HG02885 (cell line): ENCODE measurements around the gene APOB.

ENCODE experiments used
- ATAC-seq: cut with Tn5 transposase; IDR thresholded peaks from one replicate; pipeline ENCODE4 v1.9.1; 2021; ENCODE audit warnings: mild to moderate bottlenecking; ENCODE audit not compliant: unreplicated experiment, poor library complexity

APOB gene

DNA sequence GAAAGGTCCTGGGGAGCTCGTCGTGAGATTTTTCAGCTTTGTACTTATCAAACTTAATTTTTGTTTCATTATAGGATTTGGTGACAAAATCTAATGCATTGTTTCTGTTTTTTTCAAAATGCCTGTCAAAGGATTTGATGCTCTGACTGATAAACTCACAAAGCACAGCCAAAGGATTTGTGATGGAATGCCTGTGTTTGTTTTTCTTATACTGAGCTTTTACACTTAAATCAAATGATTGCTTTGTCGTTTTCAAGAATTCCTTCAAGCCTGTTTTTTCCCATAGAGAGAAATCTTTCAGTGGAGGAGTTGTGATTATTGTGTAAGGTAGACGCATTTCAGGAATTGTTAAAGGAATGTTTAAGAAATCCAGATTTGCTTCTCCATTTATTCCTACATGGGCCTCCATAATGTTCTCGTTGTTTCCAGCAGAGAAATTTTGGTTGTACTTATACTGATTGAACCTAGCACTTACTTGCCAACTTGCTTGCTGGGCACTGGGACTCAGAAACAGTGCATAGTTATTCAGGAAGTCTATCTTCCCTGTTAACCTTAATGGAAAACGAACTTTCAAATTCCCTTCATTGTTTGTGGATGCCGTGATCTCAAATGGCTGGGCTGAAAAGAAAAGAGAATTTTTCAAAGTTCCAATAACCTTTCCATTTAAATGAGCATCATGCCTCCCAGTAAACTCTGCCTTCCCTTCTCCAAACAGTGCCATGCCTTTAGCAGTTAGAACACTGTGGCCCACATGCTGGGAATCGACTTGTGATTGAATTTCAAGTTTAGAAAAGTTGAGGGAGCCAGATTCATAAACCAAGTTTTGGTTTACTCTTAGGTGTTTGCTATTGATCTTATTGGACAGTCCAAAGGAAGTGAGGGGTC, 36.5 kb downstream of the APOB start:
- no peak for ATAC-seq

DNA sequence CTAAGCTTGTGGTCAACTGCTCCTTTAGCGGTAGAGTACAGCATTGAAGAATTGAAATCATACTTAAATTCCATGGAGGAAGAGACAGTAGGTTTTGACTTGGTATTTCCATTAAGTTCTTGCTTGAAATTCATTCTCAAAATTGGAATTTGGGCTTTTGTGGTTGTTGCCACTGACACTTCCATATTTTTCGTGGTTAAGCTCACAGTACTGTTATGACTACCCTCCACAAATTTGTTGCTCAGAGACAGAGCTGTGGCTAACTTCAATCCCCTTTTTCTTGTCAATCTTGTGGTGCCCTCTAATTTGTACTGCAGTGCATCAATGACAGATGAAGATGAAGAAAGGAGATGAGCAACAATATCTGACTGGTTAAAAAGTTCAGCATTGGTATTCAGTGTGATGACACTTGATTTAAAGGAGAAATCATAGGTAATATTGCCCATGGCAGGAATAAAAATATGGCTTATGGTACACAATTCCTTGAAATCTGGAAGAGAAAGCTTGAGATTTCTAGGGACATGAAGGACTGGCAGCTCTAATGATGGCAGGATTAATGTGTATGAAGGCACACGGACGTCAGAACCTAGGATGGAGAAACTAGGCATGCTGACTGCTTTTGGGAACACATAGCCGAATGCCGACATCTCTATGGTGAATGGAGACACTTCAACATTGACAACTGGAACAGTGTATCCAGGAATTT, 37.3 kb downstream of the APOB start:
- no peak for ATAC-seq

DNA sequence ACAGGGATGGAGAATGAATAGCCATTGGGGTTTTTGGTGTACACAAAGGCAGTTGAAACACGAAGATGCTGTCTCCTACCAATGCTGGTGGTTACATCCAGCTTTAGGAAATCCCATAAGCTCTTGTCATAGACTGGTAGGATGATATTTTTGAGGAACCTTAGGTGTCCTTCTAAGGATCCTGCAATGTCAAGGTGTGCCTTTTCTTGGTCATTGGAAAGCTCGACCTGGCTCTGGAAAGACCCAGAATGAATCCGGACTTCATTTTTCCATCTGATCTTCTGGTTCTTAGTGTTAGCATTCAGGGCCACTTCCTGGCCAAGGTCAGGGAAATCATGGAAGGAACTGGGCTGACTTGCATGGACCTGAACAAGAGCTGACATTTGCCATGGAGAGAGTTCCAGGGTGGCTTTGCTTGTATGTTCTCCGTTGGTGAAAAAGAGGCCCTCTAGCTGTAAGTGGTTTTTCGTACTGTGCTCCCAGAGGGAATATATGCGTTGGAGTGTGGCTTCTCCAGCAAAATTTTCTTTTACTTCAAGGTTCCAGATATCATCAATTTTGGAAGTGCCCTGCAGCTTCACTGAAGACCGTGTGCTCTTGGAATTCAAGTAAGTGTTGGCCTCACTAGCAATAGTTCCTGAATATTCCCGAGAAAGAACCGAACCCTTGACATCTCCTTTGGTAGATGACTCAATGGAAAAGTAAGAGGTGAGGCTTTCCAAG, 38.0 kb downstream of the APOB start:
- ATAC-seq = no peak

DNA sequence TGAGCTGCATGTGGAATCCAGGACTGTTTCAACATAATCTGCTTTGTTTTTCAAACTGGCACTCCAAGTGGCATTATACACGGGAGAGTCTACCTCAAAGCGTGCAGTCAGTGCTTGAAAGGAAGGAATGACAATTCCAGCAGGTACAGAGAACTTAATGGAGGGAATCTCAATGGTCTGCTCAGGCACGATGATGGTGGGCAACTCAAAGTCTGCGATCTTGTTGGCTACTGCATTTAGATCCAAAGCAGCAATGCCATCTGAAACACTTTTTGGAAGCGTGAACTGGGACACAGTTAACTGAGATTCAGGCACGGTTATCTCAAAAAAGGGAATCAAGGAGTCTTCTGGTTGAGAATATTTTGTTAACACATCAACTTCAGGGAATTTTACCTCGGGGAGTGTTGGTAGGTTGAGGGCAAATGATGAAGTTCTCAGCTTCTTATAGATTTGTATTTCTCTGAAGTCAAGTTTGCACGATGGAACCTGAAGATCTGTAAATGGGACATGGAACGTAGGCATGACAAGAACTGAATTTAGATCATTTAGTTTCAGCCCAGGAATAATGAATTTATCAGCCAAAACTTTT, 38.7 kb downstream of the APOB start:
- no peak for ATAC-seq

DNA sequence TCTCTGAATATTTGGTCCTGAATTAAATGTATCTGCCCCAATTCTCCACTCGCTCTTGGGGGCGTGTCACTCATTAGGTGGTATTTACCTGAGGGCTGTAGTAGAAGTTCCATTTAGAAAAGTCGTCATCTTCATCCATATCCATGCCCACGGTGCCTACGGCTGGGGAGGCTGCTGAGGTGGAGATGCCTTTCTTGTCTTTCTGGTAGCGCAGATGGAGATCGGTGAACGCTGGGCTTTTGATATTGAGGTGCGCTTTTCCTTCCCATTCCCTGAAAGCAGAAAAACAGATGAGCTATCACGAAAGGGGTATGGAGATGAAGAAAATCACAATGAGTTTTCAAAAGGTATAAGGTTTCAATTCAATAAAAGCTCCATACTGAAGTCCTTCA, 39.7 kb downstream of the APOB start:
- ATAC-seq = no peak

DNA sequence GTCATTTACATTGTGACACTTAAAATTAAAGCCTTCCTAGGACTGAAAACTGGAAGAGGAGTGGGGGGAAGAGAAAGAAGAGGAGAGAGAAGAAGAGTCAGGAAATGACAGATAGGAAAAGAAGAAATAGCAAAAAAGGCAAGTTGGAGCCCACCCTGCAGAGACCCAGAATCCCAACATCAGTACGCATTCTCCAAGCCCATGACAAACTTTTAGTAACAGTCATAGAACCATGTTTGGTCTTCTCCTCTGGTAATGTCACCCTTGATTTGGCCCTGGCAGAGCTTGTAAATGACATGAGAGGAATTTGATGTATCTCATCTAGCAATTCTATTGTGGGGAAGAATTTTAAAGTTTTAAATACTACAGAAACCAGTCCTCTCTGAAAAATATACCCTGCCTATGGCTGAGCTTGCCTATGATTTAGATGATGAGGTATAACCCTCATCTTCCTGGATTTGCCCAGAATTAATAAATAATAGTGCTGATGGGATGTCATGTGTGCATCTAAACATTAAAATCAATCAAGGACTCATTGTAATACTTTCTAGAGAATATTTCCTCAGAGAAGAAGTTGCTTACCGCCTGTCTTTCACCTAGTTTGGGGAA, 40.2 kb downstream of the APOB start:
- ATAC-seq = no peak

DNA sequence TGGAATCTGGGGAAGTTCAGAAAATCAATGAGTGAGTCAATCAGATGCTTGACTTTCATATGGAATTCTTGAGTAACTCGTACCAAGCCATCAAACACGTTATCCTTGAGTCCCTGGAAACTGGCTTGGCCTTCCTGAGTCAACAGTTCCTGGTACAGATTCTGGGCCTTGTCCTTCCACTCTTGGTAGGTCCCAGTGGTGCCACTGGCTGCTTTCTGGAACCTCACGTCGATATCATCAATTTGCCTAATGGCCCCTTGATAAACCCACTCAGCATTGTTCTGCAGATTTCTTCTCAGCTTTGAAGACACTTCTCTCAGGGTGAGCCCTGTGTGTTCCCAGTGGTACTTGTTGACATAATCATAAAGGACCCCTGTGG, 41.1 kb downstream of the APOB start:
- ATAC-seq = no peak

DNA sequence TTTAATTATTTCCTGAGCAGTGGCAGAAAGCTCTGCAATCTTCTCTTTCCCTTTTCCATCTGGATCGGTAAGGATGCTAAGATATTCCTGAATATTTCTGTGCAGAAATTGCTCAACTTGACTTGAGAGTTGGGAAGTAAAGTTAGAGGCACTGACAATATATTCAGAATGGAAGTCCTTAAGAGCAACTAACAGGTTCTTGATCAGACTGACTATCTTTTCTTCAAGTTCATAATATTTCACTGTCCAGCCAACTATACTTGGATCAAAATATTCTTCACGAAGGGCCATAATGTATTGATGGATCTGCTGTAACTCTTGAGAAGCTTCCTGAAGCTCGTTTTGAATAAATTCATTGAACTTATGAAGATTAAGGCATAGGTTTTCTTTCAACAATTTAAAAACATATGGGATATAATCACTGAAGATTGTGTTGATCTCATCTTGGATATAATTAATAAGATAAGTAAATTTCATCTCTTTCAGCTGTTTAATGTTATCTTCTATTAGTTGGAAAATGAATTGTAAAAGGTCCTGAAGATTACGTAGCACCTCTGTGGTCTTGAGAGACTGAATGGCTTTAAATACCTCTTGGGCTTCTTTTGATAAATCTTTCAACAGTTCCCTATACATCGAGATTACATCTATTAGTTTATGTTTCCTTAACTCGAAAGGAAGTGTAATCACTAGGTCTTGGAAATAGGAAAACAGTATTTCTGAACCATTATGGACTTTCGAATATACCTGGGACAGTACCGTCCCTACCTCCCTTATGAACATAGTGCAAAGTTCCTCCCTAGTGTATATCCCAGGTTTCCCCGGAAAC, 41.7 kb downstream of the APOB start:
- no peak for ATAC-seq

DNA sequence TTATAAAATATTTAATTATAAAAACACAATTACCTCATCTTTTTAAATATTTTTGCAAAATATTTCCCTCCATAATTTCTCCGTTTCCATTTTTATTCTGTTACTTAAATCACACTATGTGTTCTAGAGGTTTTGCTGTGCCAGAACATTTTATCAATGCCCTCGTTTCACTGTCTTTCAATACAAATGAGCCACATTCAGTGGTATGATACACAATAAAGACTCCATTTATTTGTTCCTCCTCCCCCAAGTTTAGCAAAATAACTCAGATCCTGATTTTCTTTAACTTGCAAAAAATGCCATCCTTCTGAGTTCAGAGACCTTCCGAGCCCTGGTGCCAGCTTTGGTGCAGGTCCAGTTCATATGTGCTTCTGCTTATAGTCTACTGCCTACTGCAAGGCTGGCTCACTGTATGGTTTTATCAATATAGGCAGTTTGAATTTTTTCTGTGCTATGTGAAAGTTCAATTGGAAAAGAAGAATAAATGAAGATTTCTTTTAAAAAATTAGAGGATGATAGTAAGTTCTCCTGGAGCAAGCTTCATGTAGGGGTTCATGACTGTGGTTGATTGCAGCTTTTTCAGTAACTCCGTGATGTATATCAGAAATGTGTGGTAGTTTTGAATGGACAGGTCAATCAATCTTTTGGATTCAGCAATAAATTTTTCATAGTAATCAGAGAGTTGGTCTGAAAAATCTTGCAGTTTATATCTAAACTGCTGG, 42.5 kb downstream of the APOB start:
- no peak for ATAC-seq

DNA sequence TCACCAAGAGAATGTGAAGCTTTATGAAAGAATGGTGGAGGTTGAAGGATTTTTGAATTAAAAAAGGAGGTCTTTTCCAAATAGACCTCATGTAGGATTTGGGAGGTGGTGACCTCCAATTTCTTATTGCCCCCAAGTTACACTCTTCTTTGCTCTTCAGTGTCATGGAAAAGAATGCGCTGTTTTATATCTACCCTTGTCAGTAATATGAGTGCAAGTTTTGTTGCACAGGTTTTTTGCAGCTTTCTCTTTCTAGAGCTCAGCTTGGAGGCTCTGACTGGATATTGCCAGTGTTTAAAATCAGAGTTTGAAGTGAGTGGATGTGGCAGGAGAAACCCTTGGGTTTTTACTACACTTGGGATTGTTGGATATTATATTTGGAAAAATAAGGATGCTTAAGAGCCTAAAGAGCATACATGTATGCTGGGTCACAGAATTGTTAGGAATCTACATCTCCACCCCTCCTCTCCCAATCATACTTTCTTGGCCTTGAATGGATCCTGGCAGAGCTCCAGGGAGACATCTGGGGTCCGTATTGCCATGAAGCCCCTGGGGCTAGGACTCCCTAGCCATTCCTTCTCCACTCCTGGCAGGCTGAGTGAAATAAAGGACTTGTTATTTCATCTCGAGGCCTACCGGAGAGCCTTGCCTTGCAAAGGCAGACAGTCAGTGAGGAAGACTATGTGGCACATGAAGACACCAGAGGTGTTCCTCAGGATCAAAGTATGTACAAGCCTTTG, 43.8 kb downstream of the APOB start:
- no peak for ATAC-seq

DNA sequence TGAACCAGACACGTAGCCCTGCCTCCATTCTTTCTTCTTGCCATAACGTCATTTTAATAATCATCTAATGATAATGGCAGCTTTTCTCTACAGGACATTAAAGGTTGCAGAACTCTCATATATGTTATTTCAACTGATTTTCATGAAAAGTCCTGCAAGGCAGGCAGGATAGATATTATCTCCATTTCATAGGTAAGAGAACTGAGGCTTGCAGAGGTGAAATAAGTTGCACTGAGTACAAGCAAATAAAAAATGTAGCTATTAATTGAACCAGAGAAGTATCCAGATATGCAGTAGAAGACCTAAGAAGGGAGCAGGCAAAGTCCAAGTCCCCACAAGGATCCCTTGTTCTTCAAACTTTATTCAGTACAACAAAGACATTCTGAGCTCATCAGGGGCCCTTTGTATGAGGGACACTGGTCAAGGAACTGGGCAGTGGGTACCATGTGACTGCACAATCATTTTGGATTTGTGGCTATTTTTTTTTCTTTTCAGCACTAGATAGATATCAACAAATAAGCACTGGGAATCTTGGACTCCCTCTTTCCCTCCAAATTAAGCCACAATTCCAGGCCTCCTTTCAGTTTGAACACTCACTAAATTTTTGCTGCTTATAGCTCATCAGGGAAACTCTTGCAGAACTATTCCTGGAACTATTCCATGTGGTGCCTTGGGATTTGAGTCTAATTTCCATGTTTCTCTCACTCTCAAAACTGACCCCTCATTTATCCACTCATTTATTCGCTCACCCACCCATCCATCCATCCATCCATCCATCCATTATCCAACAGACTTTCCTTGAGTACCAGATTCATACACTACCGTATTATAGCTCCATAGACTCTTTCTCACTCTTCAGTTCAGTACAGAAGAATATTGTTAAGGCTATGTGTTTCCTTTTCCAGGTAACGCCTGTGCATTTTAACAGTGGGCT, 44.6 kb downstream of the APOB start:
- ATAC-seq = no peak

DNA sequence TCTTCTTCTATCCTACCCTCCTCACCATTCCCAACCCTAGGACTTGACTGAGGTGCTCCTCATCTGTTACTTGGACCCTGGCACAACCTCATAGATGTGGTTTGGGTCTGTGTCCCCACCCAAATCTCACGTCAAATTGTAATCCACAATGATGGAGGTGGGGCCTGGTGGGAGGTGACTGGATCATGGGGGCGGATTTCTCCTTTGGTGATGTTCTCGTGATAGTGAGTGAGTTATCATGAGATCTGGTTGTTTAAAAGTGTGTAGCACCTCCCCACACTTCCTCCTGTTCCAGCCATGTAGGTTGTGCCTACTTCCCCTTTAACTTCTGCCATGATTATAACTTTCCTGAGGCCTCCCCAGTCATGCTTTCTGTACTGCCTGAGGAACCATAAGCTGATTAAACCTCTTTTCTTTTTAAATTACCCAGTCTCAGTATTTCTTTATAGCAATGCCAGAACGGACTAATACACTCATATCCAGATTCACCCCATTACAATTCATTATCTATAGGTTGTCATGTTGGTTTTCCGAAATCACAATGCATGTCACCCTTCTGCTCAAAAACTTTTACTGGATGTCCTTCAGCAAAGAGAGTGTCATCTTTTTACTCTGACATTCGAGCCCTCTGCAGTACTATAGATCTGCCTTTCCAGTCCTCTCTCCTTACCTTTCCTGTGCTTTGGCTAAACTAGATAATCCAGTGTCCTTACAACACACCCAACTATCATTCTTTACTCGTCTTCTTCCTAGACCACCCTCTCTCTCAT, 45.7 kb downstream of the APOB start:
- ATAC-seq = no peak

DNA sequence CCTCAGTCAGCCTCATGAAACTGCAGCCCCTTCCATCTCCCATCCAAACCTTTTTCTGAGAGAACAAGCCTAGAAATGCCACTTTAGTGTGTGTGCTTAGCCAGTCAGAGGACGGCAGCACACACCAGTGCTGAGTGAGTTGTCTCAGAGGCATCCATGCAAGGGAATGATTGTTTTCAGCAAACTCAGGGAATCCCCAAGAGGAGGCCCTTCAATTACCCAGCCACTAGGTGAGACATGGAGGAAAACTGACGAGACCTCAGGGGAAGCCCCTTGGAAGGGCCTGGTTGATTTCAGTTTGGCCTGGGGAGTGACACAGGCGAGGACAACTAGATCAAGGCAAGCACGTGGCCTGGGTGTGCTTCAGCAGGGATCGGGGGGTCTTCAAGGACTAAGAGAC, 49.7 kb downstream of the APOB start:
- ATAC-seq = peak; percentile 58

DNA sequence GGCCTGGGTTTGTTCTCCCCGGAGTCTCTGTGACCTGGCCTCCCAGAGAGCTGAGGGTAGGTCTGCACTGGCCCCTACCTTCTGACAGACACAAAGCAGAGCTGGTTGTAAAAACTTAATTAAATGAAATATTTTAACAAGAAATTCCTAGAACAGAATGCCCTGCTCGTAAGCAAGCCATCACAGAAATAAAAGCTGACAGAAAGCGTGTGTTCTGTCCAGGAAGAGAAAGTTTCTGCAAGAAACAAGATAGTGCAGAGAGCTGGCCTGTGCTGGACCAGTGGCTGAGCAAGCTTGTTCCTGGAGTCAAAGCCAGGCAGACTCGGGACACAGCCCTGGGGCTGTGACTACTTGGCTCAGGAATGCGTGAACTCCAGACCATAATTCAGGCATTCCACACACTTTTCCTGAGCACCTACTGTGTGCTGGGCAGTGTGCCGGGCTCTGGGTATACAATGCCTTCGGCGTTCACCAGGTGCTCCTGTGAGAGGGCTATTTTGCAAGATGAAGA, 51.6 kb downstream of the APOB start:
- ATAC-seq = no peak

DNA sequence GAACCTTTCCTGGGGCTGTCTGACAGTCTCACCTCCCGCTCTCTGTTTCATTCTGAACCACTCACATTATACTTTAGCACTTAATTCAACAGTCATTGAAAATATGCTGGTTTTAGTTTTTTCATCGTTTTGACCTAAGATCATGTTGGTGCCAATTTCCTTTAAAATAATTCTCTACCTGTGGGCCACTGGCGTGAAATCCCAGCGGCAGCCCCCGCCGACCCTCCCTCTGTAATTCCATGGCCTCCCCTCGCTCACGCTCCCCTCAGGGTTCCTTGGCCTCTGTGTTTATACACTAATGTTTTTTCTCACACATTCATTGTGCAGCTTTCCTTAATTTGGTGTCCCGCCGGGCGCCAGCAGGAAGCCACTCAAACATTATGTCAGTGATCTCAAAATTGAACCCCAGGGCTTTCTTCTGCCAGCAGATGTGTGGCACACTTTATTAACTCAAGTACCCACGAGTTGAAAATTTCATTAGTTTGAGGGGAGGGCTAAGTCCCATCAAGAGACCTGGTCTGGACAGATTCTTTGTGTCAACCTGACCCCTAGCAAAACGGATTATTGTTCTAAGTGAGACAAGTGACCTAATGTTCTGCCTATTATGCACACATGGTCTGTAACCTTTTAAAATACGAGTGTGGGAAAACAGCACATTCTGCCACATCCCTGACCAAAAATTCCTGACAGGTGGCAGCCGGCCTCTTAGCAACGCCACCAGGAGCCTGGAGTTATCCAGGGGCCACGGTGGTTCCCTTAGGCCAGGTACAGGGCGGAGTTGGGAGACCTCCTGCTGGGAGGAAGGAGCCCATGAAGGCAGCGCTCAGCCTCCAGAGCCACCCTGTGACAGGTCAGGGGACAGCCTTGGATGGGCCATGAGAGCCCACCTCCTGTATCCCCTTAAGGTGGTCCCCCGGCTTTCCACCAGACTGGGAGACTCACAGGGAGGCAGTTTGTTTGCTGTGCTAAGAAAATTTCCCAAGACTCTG, 53.1 kb downstream of the APOB start:
- no peak for ATAC-seq
